GM21360 (cell line): ENCODE results near the gene TLN1.

ENCODE experiments used
- ATAC-seq: cut with Tn5 transposase; IDR thresholded peaks from one replicate; pipeline ENCODE4 v1.9.1; 2021; ENCODE audit warnings: mild to moderate bottlenecking, moderate library complexity; ENCODE audit not compliant: unreplicated experiment

Gene TLN1

GRCh38 chr9:35666045-35666444 is 66.0 kb downstream of the TLN1 start:
- no peak for ATAC-seq

GRCh38 chr9:35665471-35665818 is 66.5 kb downstream of the TLN1 start:
- ATAC-seq: no peak

GRCh38 chr9:35664531-35665470 is 67.2 kb downstream of the TLN1 start, which contains the start of gene ARHGEF39:
TSS of gene ARHGEF39 (minus strand) at chr9:35665195. CDS start at chr9:35665169, 26 bp downstream.
- peak; percentile 70 for ATAC-seq

GRCh38 chr9:35662437-35662836 is 69.6 kb downstream of the TLN1 start:
- ATAC-seq: no peak

- ATAC-seq: no peak
Observed at GRCh38 chr9:35661756-35662350, 70.1 kb downstream of the TLN1 start.

- ATAC-seq: no peak
Observed at GRCh38 chr9:35660966-35661415, 71.0 kb downstream of the TLN1 start.

- ATAC-seq: no peak
Observed at GRCh38 chr9:35659340-35659739, 72.7 kb downstream of the TLN1 start.

GRCh38 chr9:35658968-35659220 is 73.1 kb downstream of the TLN1 start:
- ATAC-seq: no peak

GRCh38 chr9:35658137-35658967 is 73.6 kb downstream of the TLN1 start, which contains the start of gene CCDC107:
TSS of gene CCDC107 (plus strand) at chr9:35658292. CDS start at chr9:35658380, 88 bp downstream.
- ATAC-seq: peak; percentile 43

GRCh38 chr9:35657546-35658136 is 74.4 kb downstream of the TLN1 start, which contains the start of gene RMRP:
TSS of gene RMRP (minus strand) at chr9:35658019.
- ATAC-seq: peak; percentile 86

GRCh38 chr9:35656831-35657545 is 75.0 kb downstream of the TLN1 start:
- ATAC-seq: no peak

- no peak for ATAC-seq
Observed at GRCh38 chr9:35656348-35656747, 75.6 kb downstream of the TLN1 start.

GRCh38 chr9:35653611-35654010 is 78.4 kb downstream of the TLN1 start:
- ATAC-seq: no peak

- ATAC-seq: no peak
Observed at GRCh38 chr9:35652829-35653209, 79.2 kb downstream of the TLN1 start.

- no peak for ATAC-seq
Observed at GRCh38 chr9:35651956-35652828, 79.8 kb downstream of the TLN1 start.

GRCh38 chr9:35650341-35651158 is 81.4 kb downstream of the TLN1 start, which contains the start of gene SIT1:
TSS of gene SIT1 (minus strand) at chr9:35650931. CDS start at chr9:35650853, 78 bp downstream.
- ATAC-seq: no peak

GRCh38 chr9:35649431-35650340 is 82.3 kb downstream of the TLN1 start:
- no peak for ATAC-seq
